K562 (cell line): ENCODE results near the gene RFC2. TPM values are rescaled to one million over a fixed set of nuclear protein-coding genes. Genes with fewer than 3 reads are reported as not detected.

Source experiments
- FOXM1 ChIP-seq, 2 experiments: fragments of 450-650 bp in 1 of 2; sonication (generic) in 1 of 2; formaldehyde crosslinking in 1 of 2; IDR thresholded peaks; 2 replicates each; pipeline versions ENCODE4 v1.6.1 to v1.9.0; 2017 to 2022; ENCODE audit warnings: low read depth in 2 of 2, mild to moderate bottlenecking in 2 of 2, missing genetic modification reagents in 1 of 2, moderate library complexity in 1 of 2
- HNRNPL ChIP-seq: fragments of 200-400 bp; formaldehyde crosslinking; IDR thresholded peaks from 2 replicates; pipeline ENCODE4 v1.6.1; 2017; ENCODE audit warnings: low read depth, mild to moderate bottlenecking, low read length
- NFYB ChIP-seq: IDR thresholded peaks from 2 replicates; pipeline ENCODE4 v1.6.1; 2011; ENCODE audit warnings: mild to moderate bottlenecking, moderate library complexity; ENCODE audit not compliant: insufficient read length; ENCODE audit errors: extremely low read depth
- PHB ChIP-seq: fragments of 250-450 bp; sonication (Bioruptor Pico); IDR thresholded peaks from 2 replicates; pipeline ENCODE4 v1.5.0; 2021
- RAD21 ChIP-seq, 2 experiments: fragments of 250-450 bp in 1 of 2; fragments of 450-650 bp in 1 of 2; sonication (Bioruptor Pico) in 1 of 2; formaldehyde crosslinking in 1 of 2; IDR thresholded peaks in 1 of 2; conservative IDR thresholded peaks in 1 of 2; 2 replicates each; pipeline versions ENCODE4 v1.4.0 to v1.8.0; 2020 to 2022; ENCODE audit warnings: mild to moderate bottlenecking in 2 of 2, moderate library complexity in 1 of 2
- STAG1 ChIP-seq: sonication (generic); formaldehyde crosslinking; IDR thresholded peaks from 2 replicates; pipeline ENCODE4 v1.5.0; 2020; ENCODE audit warnings: missing genetic modification reagents, borderline replicate concordance
- ZNF133 ChIP-seq: fragments of 250-450 bp; sonication (Bioruptor Pico); IDR thresholded peaks from 2 replicates; pipeline ENCODE4 v1.4.0; 2020; ENCODE audit warnings: mild to moderate bottlenecking
- ZNF212 ChIP-seq: fragments of 450-650 bp; formaldehyde crosslinking; IDR thresholded peaks from 2 replicates; pipeline ENCODE4 v1.4.0; 2020; ENCODE audit warnings: mild to moderate bottlenecking
- polyA plus RNA-seq, 8 experiments: library from polyadenylated mRNA; depleted of rRNA in 4 of 8; stranded (reverse) in 5 of 8; unstranded in 3 of 8; fragments of >200 nt; fragmentation: Nextera tagmentation in 2 of 8; fragmentation: Illumina TruSeq in 1 of 8; extraction: Ambion mirVana in 2 of 8; extraction: Trizol in 1 of 8; gene quantifications; 2 replicates each; pipeline versions ENCODE4 v1.2.1 to v1.2.3, GENCODE V29; 2011 to 2014; ENCODE audit warnings: inconsistent platforms in 1 of 8, missing spikeins in 1 of 8
- total RNA-seq, 7 experiments: library from RNA; depleted of rRNA in 6 of 7; stranded (reverse); fragments of >200 nt in 6 of 7; fragmentation: Illumina TruSeq in 2 of 7; extraction: Trizol in 2 of 7; gene quantifications; 2 replicates each; pipeline versions ENCODE4 v1.2.1 to v1.2.3, GENCODE V29; 2011 to 2021; ENCODE audit warnings: low replicate concordance in 1 of 7
- TF ChIP-seq, protein P1 (sequence below): fragments of 250-450 bp; sonication (Bioruptor Pico); IDR thresholded peaks from 2 replicates; pipeline ENCODE4 v1.5.0; 2021; ENCODE audit warnings: mild to moderate bottlenecking, borderline replicate concordance
- TF ChIP-seq, protein P2 (sequence below): sonication (generic); formaldehyde crosslinking; IDR thresholded peaks from 2 replicates; pipeline ENCODE4 v1.5.0; 2020; ENCODE audit warnings: missing genetic modification reagents
- TF ChIP-seq, protein P3 (sequence below), 3 experiments: fragments of 200-800 bp in 1 of 3; sonication (Bioruptor generic) in 1 of 3; sonication (generic) in 1 of 3; formaldehyde crosslinking in 1 of 3; IDR thresholded peaks; 2 replicates each; pipeline versions ENCODE4 v1.6.1 to v1.8.0; 2016 to 2022; ENCODE audit warnings: mild to moderate bottlenecking in 2 of 3, missing compliant biosample characterization in 2 of 3, missing genetic modification characterization in 2 of 3, missing genetic modification reagents in 1 of 3
- TF ChIP-seq, protein P4 (sequence below): sonication (generic); formaldehyde crosslinking; IDR thresholded peaks from 2 replicates; pipeline ENCODE4 v1.8.0; 2022; ENCODE audit warnings: missing genetic modification reagents, mild to moderate bottlenecking, moderate library complexity, borderline replicate concordance

Gene RFC2
- total and polyA plus RNA-seq, 9 of the 15 experiments (the other 6 are each of a cell fraction or from before 2014, with no cell fraction given) = 32.5 to 161 (median 102) TPM

DNA sequence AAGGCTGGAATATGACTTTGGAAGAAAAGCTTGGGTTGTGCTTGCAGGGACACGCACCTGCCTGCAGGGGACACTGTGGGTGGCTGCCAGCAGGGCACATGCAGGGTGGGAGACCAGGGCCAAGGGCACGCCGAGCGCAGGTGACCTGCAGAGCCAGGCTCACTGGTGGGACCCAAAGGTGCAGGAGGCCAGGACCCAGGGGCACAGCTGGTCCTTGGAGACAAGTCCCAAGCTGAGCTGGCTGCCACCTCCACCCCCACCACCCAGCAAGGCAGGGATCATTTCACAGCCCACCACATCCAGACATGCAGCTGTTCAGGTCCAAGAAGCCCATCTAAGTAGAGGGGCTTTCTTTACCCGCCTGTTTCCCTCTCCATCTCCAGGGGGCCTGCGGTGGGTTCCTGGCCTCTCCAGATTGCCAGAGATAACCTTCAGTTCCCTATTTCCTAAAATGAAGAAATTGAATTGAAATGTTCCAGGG, 21.2 kb upstream of the RFC2 start (continued):
- TF ChIP-seq FOXM1 (IDR thresholded peaks at IDR 0.05; ENCODE audit: low read depth) (no peak), FOXM1 (CRISPR knock-in tag; IDR thresholded peaks at IDR 0.05; ENCODE audit: low read depth) (no peak), PHB (CRISPR knock-in tag) (no peak), NFYB (no peak), HNRNPL (0 out of 2 replicates have a peak, but pooled peaks have one; percentile 44), ZNF133 (no peak), ZNF212 (CRISPR knock-in tag) (no peak), STAG1 (CRISPR knock-in tag) (no peak), RAD21 (CRISPR knock-in tag; conservative IDR thresholded peaks at IDR 0.05 in 1 of 2, IDR thresholded peaks at IDR 0.05 in 1 of 2) (peak; percentile 43 to 60; a peak in 3 of 4 replicates)
- TF ChIP-seq, protein P1, sequence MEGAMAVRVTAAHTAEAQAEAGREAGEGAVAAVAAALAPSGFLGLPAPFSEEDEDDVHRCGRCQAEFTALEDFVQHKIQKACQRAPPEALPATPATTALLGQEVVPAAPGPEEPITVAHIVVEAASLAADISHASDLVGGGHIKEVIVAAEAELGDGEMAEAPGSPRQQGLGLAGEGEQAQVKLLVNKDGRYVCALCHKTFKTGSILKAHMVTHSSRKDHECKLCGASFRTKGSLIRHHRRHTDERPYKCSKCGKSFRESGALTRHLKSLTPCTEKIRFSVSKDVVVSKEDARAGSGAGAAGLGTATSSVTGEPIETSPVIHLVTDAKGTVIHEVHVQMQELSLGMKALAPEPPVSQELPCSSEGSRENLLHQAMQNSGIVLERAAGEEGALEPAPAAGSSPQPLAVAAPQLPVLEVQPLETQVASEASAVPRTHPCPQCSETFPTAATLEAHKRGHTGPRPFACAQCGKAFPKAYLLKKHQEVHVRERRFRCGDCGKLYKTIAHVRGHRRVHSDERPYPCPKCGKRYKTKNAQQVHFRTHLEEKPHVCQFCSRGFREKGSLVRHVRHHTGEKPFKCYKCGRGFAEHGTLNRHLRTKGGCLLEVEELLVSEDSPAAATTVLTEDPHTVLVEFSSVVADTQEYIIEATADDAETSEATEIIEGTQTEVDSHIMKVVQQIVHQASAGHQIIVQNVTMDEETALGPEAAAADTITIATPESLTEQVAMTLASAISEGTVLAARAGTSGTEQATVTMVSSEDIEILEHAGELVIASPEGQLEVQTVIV (CRISPR knock-in tag) = no peak
- TF ChIP-seq, protein P2, sequence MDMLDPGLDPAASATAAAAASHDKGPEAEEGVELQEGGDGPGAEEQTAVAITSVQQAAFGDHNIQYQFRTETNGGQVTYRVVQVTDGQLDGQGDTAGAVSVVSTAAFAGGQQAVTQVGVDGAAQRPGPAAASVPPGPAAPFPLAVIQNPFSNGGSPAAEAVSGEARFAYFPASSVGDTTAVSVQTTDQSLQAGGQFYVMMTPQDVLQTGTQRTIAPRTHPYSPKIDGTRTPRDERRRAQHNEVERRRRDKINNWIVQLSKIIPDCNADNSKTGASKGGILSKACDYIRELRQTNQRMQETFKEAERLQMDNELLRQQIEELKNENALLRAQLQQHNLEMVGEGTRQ (CRISPR knock-in tag) = no peak
- TF ChIP-seq, protein P3, sequence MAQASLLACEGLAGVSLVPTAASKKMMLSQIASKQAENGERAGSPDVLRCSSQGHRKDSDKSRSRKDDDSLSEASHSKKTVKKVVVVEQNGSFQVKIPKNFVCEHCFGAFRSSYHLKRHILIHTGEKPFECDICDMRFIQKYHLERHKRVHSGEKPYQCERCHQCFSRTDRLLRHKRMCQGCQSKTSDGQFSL (CRISPR knock-in tag; IDR thresholded peaks at IDR 0.05) = 0 out of 2 replicates have a peak, but pooled peaks have one; percentile 50
- TF ChIP-seq, protein P3 (tag; IDR thresholded peaks at IDR 0.05) = no peak
- TF ChIP-seq, protein P4, sequence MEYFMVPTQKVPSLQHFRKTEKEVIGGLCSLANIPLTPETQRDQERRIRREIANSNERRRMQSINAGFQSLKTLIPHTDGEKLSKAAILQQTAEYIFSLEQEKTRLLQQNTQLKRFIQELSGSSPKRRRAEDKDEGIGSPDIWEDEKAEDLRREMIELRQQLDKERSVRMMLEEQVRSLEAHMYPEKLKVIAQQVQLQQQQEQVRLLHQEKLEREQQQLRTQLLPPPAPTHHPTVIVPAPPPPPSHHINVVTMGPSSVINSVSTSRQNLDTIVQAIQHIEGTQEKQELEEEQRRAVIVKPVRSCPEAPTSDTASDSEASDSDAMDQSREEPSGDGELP (CRISPR knock-in tag) = 0 out of 2 replicates have a peak, but pooled peaks have one; percentile 35
- TF ChIP-seq, all 486 proteins: peak for 21
